T-helper 1 cell treated with Interleukin-12 subunit alpha and Interleukin-12 subunit beta and Interleukin-4 antibody, amounts not matched to agents 30 ng/mL and 1 ng/mL, for 36 hours (primary cell): ENCODE data around the gene RWDD1. TPM values are rescaled to one million over a fixed set of nuclear protein-coding genes. Genes with fewer than 3 reads are reported as not detected.

ENCODE experiments used
- intact Hi-C: fragments of 100-400 bp; cut with micrococcal nuclease; formaldehyde crosslinking; loops from one replicate; pipeline ENCODE4 v1.15.1; 2024
- total RNA-seq: library from RNA; stranded (reverse); gene quantifications from 2 replicates; pipeline ENCODE4 v1.2.3, GENCODE V29; 2022

Gene RWDD1
- total RNA-seq, result 35.9 and 40.8 TPM in 2 replicates

- intact Hi-C loops, result loop anchor here (1.0 kb wide), 13 partner anchors 10 to 1104 kb away; partner anchors contain the start of genes GOPC, KPNA5, NT5DC1 and NUS1
These were observed at the start of gene RWDD1 for GRCh38 chr6:116570856-116571682. Gene RWDD1, plus strand, starts transcription at chr6:116571504. Its CDS starts 79 bp downstream, at chr6:116571583.

DNA sequence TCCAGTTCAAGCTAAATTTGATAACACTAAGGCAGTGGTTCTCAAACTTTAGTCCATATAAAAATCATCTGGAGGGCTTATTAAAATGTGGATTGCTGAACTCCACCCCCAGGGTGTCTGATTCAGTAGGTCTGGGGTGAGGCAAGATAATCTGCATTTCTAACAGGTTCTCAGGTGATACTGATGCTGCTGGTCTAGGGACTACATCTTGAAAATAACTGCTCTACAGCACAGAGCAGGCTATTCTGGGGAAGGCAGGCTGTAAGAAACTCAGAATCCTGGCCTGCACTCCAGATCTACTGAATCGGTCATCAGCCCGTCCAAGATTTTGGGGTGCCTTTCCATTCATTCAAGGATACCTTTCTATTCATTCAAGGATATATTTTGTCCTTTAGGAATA is 48.4 kb upstream of the RWDD1 start:
- intact Hi-C loops, result no loop called here

DNA sequence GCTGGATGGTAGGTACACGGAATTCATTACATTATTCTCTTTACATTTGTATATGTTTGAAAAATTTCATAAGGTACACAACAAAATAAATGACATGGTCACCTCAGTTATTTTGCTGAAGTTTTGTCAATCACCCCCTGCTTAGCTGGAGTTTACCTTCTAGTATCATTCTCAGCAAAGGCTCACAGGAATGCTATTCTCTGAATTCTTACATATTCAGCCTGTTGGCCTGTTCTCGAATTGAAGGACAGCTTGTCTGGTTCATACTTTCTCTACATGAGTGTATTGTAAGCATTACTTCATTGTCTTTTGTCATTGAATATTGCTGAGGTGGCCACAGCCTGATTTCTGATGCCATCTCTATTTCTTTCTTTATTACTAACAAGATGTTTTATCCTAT is 47.1 kb upstream of the RWDD1 start:
- intact Hi-C loops, result no loop called here

DNA sequence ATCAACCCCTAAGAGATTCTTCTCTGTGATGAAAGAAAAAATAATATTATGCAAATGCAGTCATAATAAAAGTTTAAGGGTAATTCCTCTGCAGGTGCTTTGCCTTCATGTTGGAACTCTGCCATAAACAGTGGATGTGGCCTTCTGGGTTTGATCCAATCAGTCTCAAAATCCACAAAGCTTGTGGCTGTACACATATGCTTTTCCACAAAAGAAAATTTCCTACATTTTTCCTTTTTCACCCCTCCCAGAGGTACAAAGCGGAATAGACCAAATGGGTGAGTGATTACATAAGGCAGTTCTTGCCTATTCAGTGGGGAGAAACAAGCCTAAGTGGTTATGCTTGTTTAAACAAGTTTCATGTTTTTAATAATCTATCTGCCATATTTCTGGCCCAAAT is 43.2 kb upstream of the RWDD1 start:
- intact Hi-C loops, result no loop called here

DNA sequence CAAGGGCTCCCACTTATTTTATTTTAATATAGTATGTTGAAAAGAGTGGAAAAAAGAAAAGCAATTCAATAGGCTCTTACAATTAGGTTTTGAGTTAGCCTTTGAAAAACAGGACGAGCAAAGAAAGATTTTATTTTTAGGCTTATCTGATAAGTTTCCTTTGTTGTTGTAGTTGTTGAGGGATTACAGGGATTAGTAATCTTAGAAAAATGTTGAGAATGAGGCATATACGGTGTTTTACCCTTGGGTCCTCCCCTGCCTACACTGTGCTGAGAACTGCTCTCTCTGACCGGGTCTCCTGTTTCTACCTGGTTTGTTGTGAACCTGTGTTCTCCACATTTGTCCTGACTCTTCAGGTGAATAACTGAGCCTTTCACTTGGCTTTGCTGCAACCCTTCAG is 42.5 kb upstream of the RWDD1 start:
- intact Hi-C loops, result no loop called here

DNA sequence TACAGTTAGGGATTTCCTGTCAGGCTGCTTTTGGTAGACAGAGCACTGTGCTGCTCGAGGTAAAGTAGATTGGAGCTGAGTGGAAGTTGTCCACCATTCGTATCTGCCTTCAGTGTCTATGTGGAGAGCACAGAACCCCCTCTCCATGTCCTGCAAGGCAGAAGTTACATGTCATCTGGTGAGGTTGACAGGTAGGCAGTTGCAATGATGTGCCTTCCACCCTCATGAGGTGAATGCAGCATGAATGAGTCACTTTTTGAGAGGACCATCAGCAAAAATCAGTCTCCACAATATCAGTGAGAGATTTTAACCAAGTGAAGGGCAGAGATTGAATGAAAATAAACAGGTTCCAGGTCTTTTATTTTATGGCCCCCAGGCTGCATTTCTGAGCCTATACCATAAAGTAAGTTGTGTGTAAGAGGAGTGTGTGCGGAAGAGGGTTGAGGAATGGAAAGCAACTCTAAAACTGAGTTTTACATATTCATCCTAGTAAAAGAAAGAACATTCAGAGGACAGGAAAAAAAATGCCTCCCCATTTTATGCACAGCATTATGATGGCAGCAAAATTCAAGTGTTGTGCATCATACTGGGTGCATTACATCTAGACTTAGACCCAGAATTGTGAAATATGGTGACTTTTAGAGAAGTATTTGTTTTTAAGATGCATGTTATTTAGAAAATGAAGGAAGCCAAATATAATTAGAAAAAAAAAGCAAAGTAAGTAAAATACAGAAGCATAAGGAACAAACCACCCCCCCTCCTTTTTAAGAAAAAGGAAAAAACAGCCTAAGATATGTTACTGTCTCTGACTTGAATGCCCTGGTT is 41.6 kb upstream of the RWDD1 start:
- intact Hi-C loops, result no loop called here

DNA sequence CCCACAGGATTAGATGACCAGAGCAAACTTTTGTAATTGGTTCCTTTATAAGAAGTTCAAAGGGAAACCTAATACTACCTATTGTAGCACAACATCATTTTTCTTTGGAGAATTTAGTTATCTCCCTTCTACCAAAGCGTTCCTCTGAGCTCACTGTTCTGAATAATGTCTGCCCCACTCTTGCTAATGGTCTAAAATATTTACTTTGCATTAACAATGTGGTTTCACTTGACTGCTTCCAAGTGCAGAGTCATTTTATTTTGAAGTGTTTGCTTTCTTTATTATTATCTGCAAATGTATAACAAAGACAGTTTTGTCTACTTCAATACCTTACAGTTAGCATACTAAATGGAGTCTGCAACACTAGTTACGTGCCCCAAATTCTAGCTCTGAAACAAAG is 40.9 kb upstream of the RWDD1 start:
- intact Hi-C loops, result no loop called here

DNA sequence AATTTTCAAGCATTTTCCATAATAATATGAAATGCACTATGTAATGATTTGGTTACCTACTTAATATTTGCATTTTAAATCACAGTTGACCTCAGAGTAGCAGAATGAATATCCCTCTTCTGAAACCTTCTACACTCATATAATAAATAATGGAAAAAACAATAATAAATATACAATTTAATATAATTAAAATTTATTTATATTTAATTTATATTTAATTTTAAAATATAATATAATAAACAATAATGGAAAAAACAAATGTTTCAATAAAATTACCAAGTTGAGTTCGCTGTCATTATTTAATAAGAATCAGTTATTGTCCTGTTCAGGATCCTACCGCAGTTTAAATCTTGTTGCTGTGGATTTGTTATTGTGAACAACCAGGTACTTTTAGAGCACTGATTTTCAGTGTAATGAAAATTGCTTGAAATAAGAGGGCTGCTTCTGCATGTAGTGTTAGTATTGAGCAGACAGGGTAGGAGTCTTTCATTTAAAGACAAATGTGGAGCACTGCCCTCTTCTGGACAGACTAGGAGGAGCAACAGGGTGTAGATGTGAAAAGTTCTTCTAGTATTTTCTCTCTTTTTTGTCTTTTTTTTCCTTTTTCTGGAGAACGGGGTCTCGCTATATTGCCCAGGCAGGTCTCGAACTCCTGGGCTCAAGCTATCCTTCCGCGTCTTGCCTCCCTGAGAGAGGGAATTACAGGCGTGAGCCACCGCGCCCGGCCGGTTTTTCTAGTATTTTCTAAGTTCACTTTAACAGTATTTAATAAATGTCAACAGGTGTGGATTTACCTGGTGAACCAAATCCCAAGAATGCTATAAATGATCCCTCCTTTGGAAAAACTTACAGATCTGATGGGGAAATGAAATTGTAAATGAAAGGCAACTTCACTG is 39.4 kb upstream of the RWDD1 start:
- intact Hi-C loops, result loop anchor here (1.0 to 2.0 kb wide), 8 partner anchors 29 to 315 kb away; partner anchors contain the start of gene DSE

- intact Hi-C loops, result loop anchor here (2.0 kb wide), 2 partner anchors 141 to 163 kb away; partner anchors contain the start of gene DSE
These were observed 37.9 kb upstream of the RWDD1 start for GRCh38 chr6:116533233-116533957.

DNA sequence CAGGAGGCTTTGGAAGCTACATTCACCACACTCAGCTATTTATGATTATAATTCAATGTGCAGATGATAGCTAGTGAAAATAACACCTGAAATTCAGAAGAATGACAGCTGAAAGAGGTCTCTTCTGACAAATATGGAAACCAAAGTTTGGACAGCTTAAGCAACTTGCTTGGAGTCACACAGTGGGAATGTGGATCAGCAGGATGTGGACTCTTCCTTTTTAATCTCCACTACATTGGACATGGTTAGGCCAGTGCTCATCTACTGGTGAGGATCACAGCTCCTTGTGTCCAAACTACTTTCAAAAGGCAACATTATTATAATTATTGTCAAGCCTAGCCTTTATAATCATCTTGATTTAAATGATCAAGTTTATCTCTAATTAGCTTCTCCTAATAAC is 36.2 kb upstream of the RWDD1 start:
- intact Hi-C loops, result no loop called here

DNA sequence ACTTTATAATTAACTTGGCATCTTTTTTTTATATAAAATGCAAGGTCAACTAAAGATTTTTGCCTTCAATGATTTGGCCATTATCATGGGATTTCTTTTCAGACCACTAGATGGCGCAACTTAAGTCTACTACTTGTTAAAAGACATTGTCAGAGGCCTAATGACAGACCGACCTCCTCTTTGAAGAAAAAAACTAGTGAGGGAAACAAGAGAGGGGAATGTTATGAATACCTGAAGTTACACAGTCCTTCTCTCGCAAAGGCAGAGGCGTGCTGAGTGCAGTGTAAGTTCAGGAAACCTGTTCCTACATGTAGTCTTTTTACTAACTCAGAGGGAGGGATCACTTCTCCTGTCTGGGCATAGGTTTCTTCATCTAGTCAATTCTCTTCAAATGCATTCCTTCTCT is 35.1 kb upstream of the RWDD1 start:
- intact Hi-C loops, result loop anchor here (1.0 kb wide), 4 partner anchors 25 to 311 kb away; no protein-coding TSS in a partner anchor

DNA sequence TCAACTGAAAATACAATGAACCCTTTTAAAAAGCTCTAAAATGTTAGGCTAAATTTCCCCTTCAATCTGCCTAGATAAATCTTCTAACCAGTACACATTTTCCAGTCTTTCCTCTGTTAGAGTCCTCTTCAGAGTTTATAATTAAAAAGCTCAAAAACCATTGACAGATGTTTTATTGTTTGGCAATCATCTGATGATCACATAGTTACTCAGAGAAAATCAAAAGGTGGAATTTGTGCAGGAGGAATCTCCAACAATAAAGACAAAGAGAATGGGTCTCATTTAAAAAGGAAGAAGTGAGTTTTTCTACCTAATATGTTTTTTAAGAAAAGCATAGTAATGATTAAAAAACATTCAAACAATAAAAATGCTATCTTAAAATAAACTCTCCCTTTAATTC is 28.9 kb upstream of the RWDD1 start:
- intact Hi-C loops, result no loop called here

DNA sequence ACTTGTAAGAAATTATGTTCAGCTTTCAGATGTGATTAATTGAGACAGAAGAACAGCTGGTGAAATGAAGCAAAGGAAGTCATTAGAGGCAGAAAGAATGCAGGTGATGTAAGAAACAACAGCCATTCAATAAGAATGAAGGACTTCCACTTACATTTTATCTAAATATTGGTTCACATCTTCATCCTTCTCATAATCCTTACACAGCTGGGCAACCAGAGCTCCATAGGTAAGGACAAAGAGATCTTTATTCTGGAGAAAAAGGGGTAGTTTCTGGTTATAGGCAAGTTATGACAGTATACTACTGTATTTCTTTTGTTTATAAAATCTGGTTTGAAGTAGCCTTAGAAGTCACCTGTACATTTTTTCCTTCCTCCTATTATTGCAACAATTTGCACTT is 28.2 kb upstream of the RWDD1 start:
- intact Hi-C loops, result no loop called here

- intact Hi-C loops, result no loop called here
These were observed 25.7 kb upstream of the RWDD1 start, which contains the start of gene TRAPPC3L for GRCh38 chr6:116545651-116546050. Gene TRAPPC3L, minus strand, starts transcription at chr6:116545684. Its CDS starts 170 bp downstream, at chr6:116545514.

DNA sequence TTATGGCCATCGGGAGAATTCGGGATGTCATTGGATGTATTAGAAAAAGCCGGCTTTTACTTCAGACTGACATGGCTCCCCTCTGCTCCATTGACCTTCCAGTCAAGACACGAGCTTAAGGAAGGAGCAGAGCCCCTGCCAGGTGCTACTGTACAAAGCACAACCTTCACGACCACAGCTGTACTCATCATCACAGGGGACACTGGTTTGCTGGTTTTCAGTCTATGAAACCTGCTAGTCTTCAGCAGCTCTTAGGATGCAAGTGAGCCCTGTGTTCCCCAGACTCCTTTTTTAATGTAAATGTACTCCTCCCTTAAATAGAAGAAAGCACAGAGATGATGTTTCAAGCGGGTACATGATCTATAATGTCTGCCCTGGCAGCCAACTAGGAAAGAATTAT is 23.9 kb upstream of the RWDD1 start:
- intact Hi-C loops, result no loop called here

DNA sequence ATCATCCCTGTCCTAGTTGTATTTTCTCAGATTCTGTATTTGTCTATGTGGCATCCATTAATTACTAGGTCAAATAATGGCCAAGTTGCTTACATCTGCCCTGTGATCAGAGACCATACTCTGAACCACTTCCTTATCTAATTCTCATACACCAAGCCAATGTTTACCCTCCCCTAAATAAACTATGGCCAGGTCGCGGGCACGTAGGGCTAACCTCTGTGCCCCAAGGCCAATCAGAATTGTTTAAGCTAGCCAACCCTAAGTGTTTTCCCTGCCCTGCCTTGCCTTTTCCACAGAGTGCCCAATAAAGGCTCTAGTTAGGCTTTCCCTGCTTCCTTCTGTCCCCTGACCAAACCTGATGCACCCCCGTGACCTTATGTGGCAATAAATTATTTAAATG is 20.5 kb upstream of the RWDD1 start:
- intact Hi-C loops, result no loop called here

GRCh38 chr6:116553451-116553850 is 17.9 kb upstream of the RWDD1 start, which contains the start of gene CALHM4:
Gene CALHM4, plus strand, starts transcription at chr6:116553751. Its CDS starts 43 bp downstream, at chr6:116553794.
- intact Hi-C loops, result no loop called here

DNA sequence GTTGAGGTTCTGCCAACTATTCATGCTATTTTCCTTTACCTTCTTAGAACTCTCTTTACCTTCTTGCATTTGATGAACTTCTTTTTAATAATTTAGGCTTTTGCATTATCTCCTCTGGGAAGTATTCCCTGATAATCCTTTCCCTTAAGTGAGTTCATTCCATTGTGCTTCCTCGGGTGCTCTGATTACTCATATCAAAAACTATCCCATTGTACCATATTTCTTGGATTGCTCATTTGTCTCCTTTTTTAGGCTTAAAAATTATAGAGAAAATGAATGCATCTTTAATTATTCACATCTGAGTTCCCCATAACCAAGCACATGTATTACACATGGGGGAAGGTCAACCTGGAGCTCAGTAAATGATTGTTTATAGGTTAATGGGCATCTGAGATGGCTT is 15.2 kb upstream of the RWDD1 start:
- intact Hi-C loops, result loop anchor here (5.0 kb wide), 1 partner anchor 544 kb away; no protein-coding TSS in a partner anchor

DNA sequence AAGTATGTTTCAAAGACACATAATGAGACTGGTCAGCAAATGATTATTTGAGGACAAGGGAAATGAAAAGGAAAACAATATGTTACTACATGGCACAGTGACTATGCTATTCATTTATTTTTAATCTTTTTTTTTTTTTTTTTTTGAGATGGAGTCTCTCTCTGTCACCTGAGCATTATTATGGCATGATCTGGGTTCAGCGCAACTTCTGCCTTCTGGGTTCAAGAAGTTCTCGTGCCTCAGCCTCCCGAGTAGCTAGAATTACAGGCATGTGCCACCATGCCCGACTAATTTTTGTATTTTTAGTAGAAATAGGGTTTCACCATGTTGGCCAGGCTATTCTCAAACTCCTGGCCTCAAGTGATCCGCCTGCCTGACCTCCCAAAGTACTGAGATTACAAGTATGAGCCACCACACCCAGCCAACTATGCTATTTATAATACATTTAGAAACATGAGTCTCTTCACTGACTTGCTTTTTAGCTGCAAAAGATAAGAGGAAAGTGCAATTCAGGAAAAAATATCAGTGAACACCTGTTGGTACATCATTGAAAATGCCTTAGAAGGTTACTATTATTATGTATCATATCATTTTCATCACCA is 14.4 kb upstream of the RWDD1 start:
- intact Hi-C loops, result loop anchor here (5.0 kb wide), 1 partner anchor 545 kb away; no protein-coding TSS in a partner anchor

DNA sequence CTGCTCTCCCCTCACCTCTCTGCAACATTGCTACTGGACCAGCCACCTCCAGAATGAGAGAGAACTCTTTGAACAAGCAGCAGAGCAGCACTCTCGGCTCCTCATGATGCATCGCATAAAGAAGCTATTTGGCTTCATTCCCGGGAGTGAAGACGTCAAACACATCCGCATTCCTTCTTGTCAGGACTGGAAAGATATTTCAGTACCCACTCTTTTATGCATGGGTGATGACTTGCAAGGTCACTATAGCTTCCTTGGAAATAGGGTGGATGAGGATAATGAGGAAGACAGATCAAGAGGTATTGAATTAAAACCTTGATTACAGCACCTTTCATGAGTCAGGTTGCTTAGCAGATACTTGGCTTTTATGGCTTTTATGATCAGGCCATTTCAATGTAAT is 13.4 kb upstream of the RWDD1 start:
- intact Hi-C loops, result loop anchor here (5.0 kb wide), 1 partner anchor 546 kb away; no protein-coding TSS in a partner anchor
